C4-2B (cell line): Measurements from ENCODE around the gene EXOC7.
A peak's percentile ranks its signal among the peaks of the same experiment; 100 is the strongest.

ENCODE experiments used
- H3K27ac ChIP-seq: fragments of 450-650 bp; 2 replicates; pipeline ENCODE4 v1.5.1; 2017
- CTCF ChIP-seq: fragments of 450-650 bp; conservative IDR thresholded peaks from 2 replicates; pipeline ENCODE4 v1.5.1; 2017; ENCODE audit warnings: mild to moderate bottlenecking
- ZFX ChIP-seq: fragments of 450-650 bp; IDR thresholded peaks from 2 replicates; pipeline ENCODE4 v1.6.1; 2017

The EXOC7 gene

GRCh38 chr17:76076765-76077583, 26.6 kb downstream of the EXOC7 start:
- TF ChIP-seq ZFX: no peak
- no peak overlapping the region for H3K27ac ChIP-seq

DNA sequence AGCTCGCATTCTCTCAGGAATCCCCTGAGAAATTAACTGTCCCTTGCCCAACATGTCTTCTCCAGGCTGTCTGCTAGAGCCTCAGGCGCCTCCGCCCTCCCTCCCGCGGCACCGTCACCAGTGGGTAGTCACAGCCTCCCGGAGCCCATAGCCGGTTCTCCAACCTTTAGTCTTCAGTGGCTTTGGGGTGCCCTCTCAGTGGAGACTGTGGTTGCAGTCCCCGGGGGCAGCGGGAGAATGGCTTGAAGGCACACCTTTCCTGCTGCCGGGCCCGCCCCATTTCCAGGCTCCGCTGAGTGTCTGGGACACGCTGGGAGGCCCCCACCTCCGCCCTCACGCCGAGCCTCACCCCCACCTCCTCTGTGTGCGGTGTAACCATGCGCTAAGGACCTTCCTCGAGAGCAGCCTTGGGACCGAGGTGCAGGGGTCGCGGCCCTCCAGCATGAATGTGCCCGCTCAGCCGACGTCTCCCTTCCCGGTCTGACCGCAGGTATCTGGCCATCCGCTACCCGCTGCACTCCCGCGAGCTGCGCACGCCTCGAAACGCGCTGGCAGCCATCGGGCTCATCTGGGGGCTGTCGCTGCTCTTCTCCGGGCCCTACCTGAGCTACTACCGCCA, 27.3 kb downstream of the EXOC7 start:
- H3K27ac ChIP-seq: no peak overlapping the region
- TF ChIP-seq ZFX: no peak
- no peak for TF ChIP-seq CTCF

DNA sequence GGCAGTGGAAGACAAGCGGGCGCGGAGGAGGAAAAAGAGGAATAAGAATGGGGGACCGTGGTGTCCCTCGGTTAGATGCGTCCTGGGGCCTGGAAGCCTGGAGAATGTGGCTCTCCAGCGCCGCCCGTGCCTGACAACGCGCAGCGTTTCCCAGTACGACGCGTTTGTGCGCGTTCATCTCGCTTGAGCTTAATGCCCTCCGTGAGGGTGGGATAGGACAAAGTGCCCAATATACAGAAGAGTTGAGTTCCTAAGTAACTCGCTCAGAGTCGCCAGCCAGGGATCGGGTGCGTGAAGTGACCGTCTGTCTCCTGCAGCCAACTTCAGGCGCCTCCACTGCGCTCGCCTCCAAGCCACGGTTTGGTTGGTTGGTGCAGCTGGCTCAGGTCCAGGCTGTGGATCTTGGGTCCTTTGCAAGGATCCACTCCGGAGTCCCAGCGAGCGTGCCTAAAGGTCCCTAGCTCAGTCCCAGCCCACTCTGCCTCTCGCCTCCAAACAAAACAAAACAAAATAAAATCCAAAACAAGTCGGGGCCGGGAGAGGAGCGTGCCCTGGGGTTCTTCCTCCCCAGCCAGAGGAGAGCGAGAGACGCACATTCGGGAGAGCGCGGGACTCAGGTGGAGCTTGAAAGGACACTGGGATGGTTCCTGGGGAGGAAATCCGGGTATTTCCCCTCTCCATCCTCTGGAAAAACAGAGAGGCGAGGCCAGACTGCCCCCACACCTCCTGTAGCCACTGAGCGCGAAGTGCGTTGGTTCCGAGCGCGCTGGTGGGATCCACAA, 28.0 kb downstream of the EXOC7 start:
- TF ChIP-seq CTCF (no peak), ZFX (no peak)
- no peak overlapping the region for H3K27ac ChIP-seq

GRCh38 chr17:76074390-76075363, 28.9 kb downstream of the EXOC7 start, which contains the start of gene GALR2:
Gene GALR2 (plus strand): TSS chr17:76074781. CDS start chr17:76074884, 103 bp downstream.
- no peak within 1 kb of the TSS for H3K27ac ChIP-seq
- TF ChIP-seq ZFX: no peak
- no peak for TF ChIP-seq CTCF

DNA sequence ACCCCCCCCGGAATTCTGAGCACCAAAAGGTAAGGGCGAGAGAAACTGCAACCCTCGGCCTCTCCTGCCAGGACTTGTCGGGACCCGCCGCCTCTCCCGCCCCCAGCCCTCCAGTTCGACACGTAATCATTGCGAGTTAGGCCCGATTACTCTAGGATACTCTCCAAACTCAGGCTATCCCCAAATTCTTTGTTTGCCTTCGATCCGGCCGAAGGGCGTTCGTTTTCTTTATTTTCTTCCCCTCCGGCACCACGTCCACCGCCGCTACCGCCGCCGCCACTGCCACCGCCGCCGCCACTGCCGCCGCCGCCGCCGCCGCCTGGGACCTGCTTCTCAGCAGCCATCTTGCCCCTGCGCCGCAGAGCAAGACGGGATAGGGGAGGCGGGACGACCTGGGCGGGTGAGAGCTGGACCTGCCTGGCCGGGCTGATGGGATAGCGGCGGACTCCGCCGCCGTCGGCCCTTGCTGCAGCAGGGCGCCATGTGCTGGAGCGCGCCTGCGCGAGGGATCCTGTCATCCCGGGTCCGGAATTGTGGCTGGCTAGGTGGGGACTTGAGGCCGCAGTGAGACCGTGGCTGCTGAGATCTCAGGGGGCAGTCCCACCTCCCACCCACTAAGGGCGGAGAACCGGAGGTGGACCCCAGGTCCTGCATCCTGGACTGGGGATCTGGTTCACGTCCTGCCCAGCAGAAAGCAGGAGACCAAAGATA, 31.3 kb downstream of the EXOC7 start, which contains the start of gene SRP68:
SRP68 (minus strand) TSS at position 370 of the 711 bp plus-strand sequence; CDS start at position 344, 26 bp downstream.
- peak within 1 kb of the TSS; percentile 90 for H3K27ac ChIP-seq

GRCh38 chr17:76071531-76072147, 31.9 kb downstream of the EXOC7 start:
- no peak for TF ChIP-seq ZFX
- no peak for TF ChIP-seq CTCF
- peak overlapping the region; percentile 90 for H3K27ac ChIP-seq

More for the DNA sequence above, 31.3 kb downstream of the EXOC7 start, which contains the start of gene SRP68:
- TF ChIP-seq CTCF (no peak), ZFX (peak; percentile 92; the same call in 1 of the 2 replicates)
